Cardiac septum (tissue), 1 donor: ENCODE results near the gene TMEM60. TPM values are rescaled to one million over a fixed set of nuclear protein-coding genes. Genes with fewer than 3 reads are reported as not detected.

Experiments used
- total RNA-seq: library from RNA; stranded (reverse); fragmentation: NEBNext Ultra II Directional; extraction: Animal tissue kit (Norgen Biotek cat#: 25700); gene quantifications from one replicate; pipeline ENCODE4 v1.2.1, GENCODE V29; 2021
- donor health status: DM: no; HTN: no; CAD: no.

TMEM60 gene
- total RNA-seq, 1 donor from 2014 or later: 6.4 TPM

Other genes with a start within 250 kb of the TMEM60 start
- 9.4 TPM for gene RSBN1L, start 102.0 kb downstream of the TMEM60 start, total RNA-seq
- gene PHTF2, start 339 bp upstream of the TMEM60 start, total RNA-seq: 12.5 TPM